ENCODE data around the gene GPATCH4. TPM values are rescaled to one million over a fixed set of nuclear protein-coding genes. Genes with fewer than 3 reads are reported as not detected.
"Not testable (repeated sequence)": the region's sequence is repeated elsewhere in the genome, so short reads cannot be mapped to it uniquely, and the experiment has no call there.

GPATCH4 gene
- total RNA-seq, 4 donors from 2014 or later, result 12.4 to 113 (median 28.9) TPM

DNA sequence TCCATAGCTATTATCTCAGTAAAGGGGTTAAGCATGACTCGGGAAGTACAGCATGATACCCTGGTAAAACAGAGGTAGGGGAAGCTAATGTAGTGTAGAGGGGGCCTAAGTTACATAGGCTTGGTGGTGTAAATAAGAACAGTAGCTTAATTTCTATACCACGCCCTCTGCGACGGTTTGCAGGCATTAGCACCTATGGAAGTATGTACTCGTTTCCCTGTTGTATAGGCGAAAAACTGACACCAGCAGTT is 10.2 kb downstream of the GPATCH4 start:
- intact Hi-C loops (cut with DNase I; ENCODE audit: low total_unique reads), result no loop called here

GRCh38 chr1:156590326-156591180 is 10.7 kb downstream of the GPATCH4 start:
- peak overlapping the region in 1 of 4 donors; percentile 82 for H3K4me3 ChIP-seq
- in situ Hi-C loops (cut with MboI; ENCODE audit: low pct_ligation_motif_present in 1 of 4, low pct_unique_long_range_greater_than_20kb in 1 of 4, low sequenced_read_pairs in 3 of 4) (no loop called here), intact Hi-C loops (cut with DNase I; ENCODE audit: low total_unique reads) (no loop called here)
- no peaks in the 10 kb centered on the region for H3K9me3 ChIP-seq
- no peaks in the 10 kb centered on the region for H3K27me3 ChIP-seq
- no peak for TF ChIP-seq EP300 (IDR thresholded peaks at IDR 0.05; ENCODE audit: low read depth)
- TF ChIP-seq POLR2AphosphoS5 (IDR thresholded peaks at IDR 0.05), result no peak
- TF ChIP-seq CTCF (IDR thresholded peaks at IDR 0.05), result no peak
- no peak for TF ChIP-seq POLR2A (IDR thresholded peaks at IDR 0.05)
- 75 to 82% methylated on average over 6 to 10 of the region's 10 CpGs for WGBS, 2 donors (ENCODE audit: low coverage in 1 of 2)
- peak overlapping the region; percentile 87 to 94 (median 91) for H3K27ac ChIP-seq
- H3K36me3 ChIP-seq, result no peaks in the 10 kb centered on the region
- no peak for DNase-seq
- H3K4me1 ChIP-seq, result peaks cover 9 to 14% (median 11%) of the 10 kb centered on the region in 4 donors

More for the DNA sequence above, 10.2 kb downstream of the GPATCH4 start:
- H3K27ac ChIP-seq, result peak overlapping the region; percentile 87 to 94 (median 91)
- H3K4me1 ChIP-seq, result peaks cover 9 to 14% (median 11%) of the 10 kb centered on the region in 4 donors
- H3K4me3 ChIP-seq, result peak overlapping the region; percentile 61 to 82 (median 68)
- no peaks in the 10 kb centered on the region for H3K27me3 ChIP-seq
- TF ChIP-seq CTCF (IDR thresholded peaks at IDR 0.05), result no peak
- TF ChIP-seq POLR2A (IDR thresholded peaks at IDR 0.05), result no peak
- TF ChIP-seq POLR2AphosphoS5 (IDR thresholded peaks at IDR 0.05), result no peak
- TF ChIP-seq EP300 (IDR thresholded peaks at IDR 0.05; ENCODE audit: low read depth), result no peak
- 15 to 20% methylated on average over 6 of the region's 6 CpGs for WGBS, 2 donors (ENCODE audit: low coverage in 1 of 2)
- no peak for DNase-seq
- peaks cover 0 to 5% (median 0%) of the 10 kb centered on the region in 4 donors for H3K36me3 ChIP-seq
- H3K9me3 ChIP-seq, result no peaks in the 10 kb centered on the region
- in situ Hi-C loops (cut with MboI; ENCODE audit: low pct_ligation_motif_present in 1 of 4, low pct_unique_long_range_greater_than_20kb in 1 of 4, low sequenced_read_pairs in 3 of 4), result no loop called here

- in situ Hi-C loops (cut with MboI; ENCODE audit: low pct_ligation_motif_present in 1 of 4, low pct_unique_long_range_greater_than_20kb in 1 of 4, low sequenced_read_pairs in 3 of 4), result no loop called here
- Histone ChIP-seq H3K27ac (no peak overlapping the region), H3K4me1 (peaks cover 9 to 14% (median 11%) of the 10 kb centered on the region in 4 donors), H3K4me3 (no peak overlapping the region), H3K36me3 (no peaks in the 10 kb centered on the region), H3K9me3 (no peaks in the 10 kb centered on the region), H3K27me3 (no peaks in the 10 kb centered on the region)
- DNase-seq, result no peak
- TF ChIP-seq CTCF (IDR thresholded peaks at IDR 0.05) (no peak), POLR2A (IDR thresholded peaks at IDR 0.05) (no peak), EP300 (IDR thresholded peaks at IDR 0.05; ENCODE audit: low read depth) (no peak), POLR2AphosphoS5 (IDR thresholded peaks at IDR 0.05) (no peak)
- intact Hi-C loops (cut with DNase I; ENCODE audit: low total_unique reads), result no loop called here
- 76 to 80% methylated on average over 4 to 5 of the region's 5 CpGs for WGBS, 2 donors (ENCODE audit: low coverage in 1 of 2)
Measured at GRCh38 chr1:156589546-156589945, 11.7 kb downstream of the GPATCH4 start.

- DNase-seq; H3K4me3 ChIP-seq; intact Hi-C loops (cut with DNase I; ENCODE audit: low total_unique reads); in situ Hi-C loops (cut with MboI; ENCODE audit: low pct_ligation_motif_present in 1 of 4, low pct_unique_long_range_greater_than_20kb in 1 of 4, low sequenced_read_pairs in 3 of 4); H3K27me3 ChIP-seq; H3K36me3 ChIP-seq; H3K27ac ChIP-seq; H3K9me3 ChIP-seq: not testable (repeated sequence)
- WGBS, 2 donors (ENCODE audit: low coverage in 1 of 2), result 82 to 83% methylated on average over 4 to 8 of the region's 8 CpGs
- peaks cover 9 to 18% (median 11%) of the 10 kb centered on the region in 4 donors for H3K4me1 ChIP-seq
Measured at GRCh38 chr1:156587927-156588326, 13.4 kb downstream of the GPATCH4 start.

All from transverse colon (tissue), 4 donors.